WTC11 (cell line): ENCODE results near the gene ANAPC10. TPM values are rescaled to one million over a fixed set of nuclear protein-coding genes. Genes with fewer than 3 reads are reported as not detected.

Source experiments
- ATAC-seq: fragments of 200-7000 bp; cut with Tn5 transposase; 2 replicates; pipeline ENCODE4 v1.10.0; 2021; ENCODE audit warnings: mild to moderate bottlenecking, moderate library complexity
- CTCF ChIA-PET: fragments of 300-600 bp; sonication (Branson Sonifier 250); formaldehyde crosslinking; loops from one replicate; lab custom pipeline; 2021; ENCODE audit warnings: antibody characterized with exemption; lab: Charles Lee
- POLR2A ChIA-PET: fragments of 350-600 bp; sonication (Branson Sonifier 250); formaldehyde crosslinking; loops from one replicate; lab custom pipeline; 2021; ENCODE audit warnings: antibody characterized with exemption; lab: Charles Lee
- DNase-seq: peaks from one replicate; pipeline ENCODE4 v3.0.0; 2021; ENCODE audit warnings: low spot score
- H3K27ac Mint-ChIP-seq: 2 replicates; pipeline ENCODE4 v1.8.0; 2021; ENCODE audit warnings: mixed read lengths
- H3K27me3 Mint-ChIP-seq: 2 replicates; pipeline ENCODE4 v1.8.0; 2021; ENCODE audit warnings: low read depth, mild to moderate bottlenecking, moderate library complexity, mixed read lengths
- H3K36me3 Mint-ChIP-seq: 2 replicates; pipeline ENCODE4 v1.8.0; 2021; ENCODE audit warnings: mixed read lengths
- H3K4me1 Mint-ChIP-seq: 2 replicates; pipeline ENCODE4 v1.8.0; 2022; ENCODE audit warnings: mixed read lengths
- H3K4me3 Mint-ChIP-seq: 2 replicates; pipeline ENCODE4 v1.8.0; 2021; ENCODE audit warnings: mild to moderate bottlenecking, moderate library complexity, mixed read lengths
- H3K9me3 Mint-ChIP-seq: 2 replicates; pipeline ENCODE4 v1.8.0; 2021; ENCODE audit warnings: mixed read lengths
- ARID4B ChIP-seq: sonication (generic); formaldehyde crosslinking; IDR thresholded peaks from 2 replicates; pipeline ENCODE4 v1.8.0; 2023; ENCODE audit warnings: missing genetic modification reagents, mild to moderate bottlenecking, borderline replicate concordance
- FOXJ3 ChIP-seq: sonication (generic); formaldehyde crosslinking; IDR thresholded peaks from 2 replicates; pipeline ENCODE4 v1.9.0; 2021; ENCODE audit warnings: missing genetic modification reagents, mild to moderate bottlenecking, borderline replicate concordance
- GABPB1 ChIP-seq: sonication (generic); formaldehyde crosslinking; IDR thresholded peaks from 2 replicates; pipeline ENCODE4 v1.8.1; 2023; ENCODE audit warnings: mild to moderate bottlenecking, missing genetic modification reagents
- IRF2 ChIP-seq: sonication (generic); formaldehyde crosslinking; IDR thresholded peaks from 2 replicates; pipeline ENCODE4 v1.8.0; 2022; ENCODE audit warnings: low read depth, missing genetic modification reagents, borderline replicate concordance
- MXD4 ChIP-seq: fragments of 250-450 bp; sonication (Bioruptor Pico); IDR thresholded peaks from 2 replicates; pipeline ENCODE4 v1.8.0; 2021; ENCODE audit warnings: mild to moderate bottlenecking, moderate library complexity, borderline replicate concordance
- NR1H2 ChIP-seq: sonication (generic); formaldehyde crosslinking; IDR thresholded peaks from 2 replicates; pipeline ENCODE4 v1.9.0; 2021; ENCODE audit warnings: mild to moderate bottlenecking, moderate library complexity, missing genetic modification reagents
- NR2C2 ChIP-seq: sonication (generic); formaldehyde crosslinking; IDR thresholded peaks from 2 replicates; pipeline ENCODE4 v1.8.0; 2022; ENCODE audit warnings: mild to moderate bottlenecking, missing genetic modification reagents
- SOX15 ChIP-seq: fragments of 250-450 bp; sonication (Bioruptor Pico); IDR thresholded peaks from 2 replicates; pipeline ENCODE4 v1.9.0; 2021; ENCODE audit warnings: mild to moderate bottlenecking
- TCF7 ChIP-seq: sonication (generic); formaldehyde crosslinking; IDR thresholded peaks from 2 replicates; pipeline ENCODE4 v1.8.0; 2022; ENCODE audit warnings: mild to moderate bottlenecking, low read depth, missing genetic modification reagents, moderate library complexity
- TP53 ChIP-seq: sonication (generic); formaldehyde crosslinking; IDR thresholded peaks from 2 replicates; pipeline ENCODE4 v1.8.1; 2023; ENCODE audit warnings: mild to moderate bottlenecking, missing genetic modification reagents
- total RNA-seq: library from RNA; stranded (reverse); gene quantifications from 3 replicates; pipeline ENCODE4 v1.2.3, GENCODE V29; 2021
- TF ChIP-seq, protein P1 (sequence below): sonication (generic); formaldehyde crosslinking; IDR thresholded peaks from 2 replicates; pipeline ENCODE4 v1.8.0; 2022; ENCODE audit warnings: missing genetic modification reagents
- TF ChIP-seq, protein P2 (sequence below): sonication (generic); formaldehyde crosslinking; IDR thresholded peaks from 2 replicates; pipeline ENCODE4 v1.8.1; 2023; ENCODE audit warnings: mild to moderate bottlenecking, moderate library complexity, missing genetic modification reagents

The ANAPC10 gene
- total RNA-seq, 1 experiment from 2014 or later: 18.2 TPM

DNA sequence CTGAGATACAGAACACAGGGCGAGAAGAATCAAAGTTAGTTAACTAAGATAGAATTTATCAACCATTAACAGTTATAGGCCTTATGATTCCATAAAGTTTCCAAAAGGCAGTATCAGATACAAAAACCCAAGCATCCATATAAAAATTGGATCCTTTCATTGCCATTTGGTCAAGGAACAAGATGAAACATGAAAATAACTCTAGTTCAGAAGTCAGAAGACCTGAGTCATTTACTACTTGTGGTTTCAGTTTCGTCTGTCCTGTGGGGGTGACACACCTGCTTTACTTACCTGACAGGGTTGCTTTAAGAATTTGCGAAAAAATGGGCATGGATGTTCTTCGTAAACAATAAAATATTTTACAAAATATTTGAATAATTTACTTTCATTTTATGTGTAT is 130.8 kb downstream of the ANAPC10 start:
- ChIA-PET POLR2A (no interaction called here), CTCF (no interaction called here)
- Mint-ChIP-seq H3K4me3 (no peak overlapping the region), H3K27ac (no peak overlapping the region), H3K4me1 (no peaks in the 10 kb centered on the region), H3K27me3 (no peaks in the 10 kb centered on the region), H3K36me3 (no peaks in the 10 kb centered on the region), H3K9me3 (peaks cover 5% of the 10 kb centered on the region; the same call in 1 of the 2 replicates)
- no peak for DNase-seq
- no peak for ATAC-seq
- no peak for TF ChIP-seq IRF2 (CRISPR knock-in tag)
- no peak for TF ChIP-seq TP53 (CRISPR knock-in tag)
- TF ChIP-seq, all 79 proteins: peak for 0

- Mint-ChIP-seq H3K36me3 (peaks cover 13% of the 10 kb centered on the region), H3K9me3 (peaks cover 40% of the 10 kb centered on the region), H3K27ac (no peak overlapping the region), H3K4me3 (no peak overlapping the region), H3K4me1 (no peaks in the 10 kb centered on the region), H3K27me3 (no peaks in the 10 kb centered on the region; the same call in 1 of the 2 replicates)
- peak; percentile 14 for DNase-seq
- CTCF ChIA-PET: no interaction called here
- POLR2A ChIA-PET: no interaction called here
- TF ChIP-seq SOX15 (CRISPR knock-in tag) (no peak), TCF7 (CRISPR knock-in tag) (no peak)
- TF ChIP-seq, protein P1, sequence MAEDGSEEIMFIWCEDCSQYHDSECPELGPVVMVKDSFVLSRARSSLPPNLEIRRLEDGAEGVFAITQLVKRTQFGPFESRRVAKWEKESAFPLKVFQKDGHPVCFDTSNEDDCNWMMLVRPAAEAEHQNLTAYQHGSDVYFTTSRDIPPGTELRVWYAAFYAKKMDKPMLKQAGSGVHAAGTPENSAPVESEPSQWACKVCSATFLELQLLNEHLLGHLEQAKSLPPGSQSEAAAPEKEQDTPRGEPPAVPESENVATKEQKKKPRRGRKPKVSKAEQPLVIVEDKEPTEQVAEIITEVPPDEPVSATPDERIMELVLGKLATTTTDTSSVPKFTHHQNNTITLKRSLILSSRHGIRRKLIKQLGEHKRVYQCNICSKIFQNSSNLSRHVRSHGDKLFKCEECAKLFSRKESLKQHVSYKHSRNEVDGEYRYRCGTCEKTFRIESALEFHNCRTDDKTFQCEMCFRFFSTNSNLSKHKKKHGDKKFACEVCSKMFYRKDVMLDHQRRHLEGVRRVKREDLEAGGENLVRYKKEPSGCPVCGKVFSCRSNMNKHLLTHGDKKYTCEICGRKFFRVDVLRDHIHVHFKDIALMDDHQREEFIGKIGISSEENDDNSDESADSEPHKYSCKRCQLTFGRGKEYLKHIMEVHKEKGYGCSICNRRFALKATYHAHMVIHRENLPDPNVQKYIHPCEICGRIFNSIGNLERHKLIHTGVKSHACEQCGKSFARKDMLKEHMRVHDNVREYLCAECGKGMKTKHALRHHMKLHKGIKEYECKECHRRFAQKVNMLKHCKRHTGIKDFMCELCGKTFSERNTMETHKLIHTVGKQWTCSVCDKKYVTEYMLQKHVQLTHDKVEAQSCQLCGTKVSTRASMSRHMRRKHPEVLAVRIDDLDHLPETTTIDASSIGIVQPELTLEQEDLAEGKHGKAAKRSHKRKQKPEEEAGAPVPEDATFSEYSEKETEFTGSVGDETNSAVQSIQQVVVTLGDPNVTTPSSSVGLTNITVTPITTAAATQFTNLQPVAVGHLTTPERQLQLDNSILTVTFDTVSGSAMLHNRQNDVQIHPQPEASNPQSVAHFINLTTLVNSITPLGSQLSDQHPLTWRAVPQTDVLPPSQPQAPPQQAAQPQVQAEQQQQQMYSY: no peak
- ATAC-seq: peak; percentile 53; the same call in 1 of the 2 replicates
These were observed 135.7 kb downstream of the ANAPC10 start for GRCh38 chr4:144962300-144962699.

GRCh38 chr4:144955104-144955503 is 142.9 kb downstream of the ANAPC10 start:
- ChIA-PET POLR2A (no interaction called here), CTCF (interaction anchor here (0.6 kb wide), 1 partner anchor 1970 kb away, joined by 3 read pairs; no protein-coding TSS in a partner anchor)
- Mint-ChIP-seq H3K27ac (peak overlapping the region; percentile 77; the same call in 1 of the 2 replicates), H3K27me3 (no peaks in the 10 kb centered on the region; the same call in 1 of the 2 replicates), H3K9me3 (peaks cover 72% of the 10 kb centered on the region), H3K4me1 (peaks cover 15% of the 10 kb centered on the region), H3K36me3 (peaks cover 47% of the 10 kb centered on the region), H3K4me3 (no peak overlapping the region; the same call in 1 of the 2 replicates)
- TF ChIP-seq ARID4B: no peak
- TF ChIP-seq FOXJ3 (CRISPR knock-in tag): no peak
- TF ChIP-seq NR1H2 (CRISPR knock-in tag): no peak
- TF ChIP-seq, protein P2, sequence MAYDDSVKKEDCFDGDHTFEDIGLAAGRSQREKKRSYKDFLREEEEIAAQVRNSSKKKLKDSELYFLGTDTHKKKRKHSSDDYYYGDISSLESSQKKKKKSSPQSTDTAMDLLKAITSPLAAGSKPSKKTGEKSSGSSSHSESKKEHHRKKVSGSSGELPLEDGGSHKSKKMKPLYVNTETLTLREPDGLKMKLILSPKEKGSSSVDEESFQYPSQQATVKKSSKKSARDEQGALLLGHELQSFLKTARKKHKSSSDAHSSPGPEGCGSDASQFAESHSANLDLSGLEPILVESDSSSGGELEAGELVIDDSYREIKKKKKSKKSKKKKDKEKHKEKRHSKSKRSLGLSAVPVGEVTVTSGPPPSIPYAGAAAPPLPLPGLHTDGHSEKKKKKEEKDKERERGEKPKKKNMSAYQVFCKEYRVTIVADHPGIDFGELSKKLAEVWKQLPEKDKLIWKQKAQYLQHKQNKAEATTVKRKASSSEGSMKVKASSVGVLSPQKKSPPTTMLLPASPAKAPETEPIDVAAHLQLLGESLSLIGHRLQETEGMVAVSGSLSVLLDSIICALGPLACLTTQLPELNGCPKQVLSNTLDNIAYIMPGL (CRISPR knock-in tag): no peak
- no peak for TF ChIP-seq NR2C2
- no peak for TF ChIP-seq GABPB1 (CRISPR knock-in tag)
- TF ChIP-seq MXD4 (CRISPR knock-in tag): no peak
- ATAC-seq: no peak
- no peak for DNase-seq
